Transverse colon (tissue), 3 donors: ENCODE measurements around the gene ENTPD7.
A peak's percentile ranks its signal among the peaks of the same experiment; 100 is the strongest.

Experiments
- CTCF ChIP-seq, 5 experiments: fragments of 200-600 bp in 3 of 5; fragments of 450-650 bp in 2 of 5; sonication (generic) in 3 of 5; IDR thresholded peaks; 1 replicate in 2 of 5; 2 replicates in 3 of 5; pipeline ENCODE4 v1.5.1; 2016 to 2017; ENCODE audit warnings: antibody characterized with exemption in 5 of 5, inconsistent platforms in 3 of 5, mild to moderate bottlenecking in 2 of 5, moderate library complexity in 1 of 5
- EP300 ChIP-seq: sonication (generic); formaldehyde crosslinking; IDR thresholded peaks from one replicate; pipeline ENCODE4 v1.6.1; 2017; ENCODE audit warnings: antibody characterized with exemption, low read depth
- POLR2A ChIP-seq: fragments of 450-650 bp; IDR thresholded peaks from one replicate; pipeline ENCODE4 v1.6.1; 2016; ENCODE audit warnings: antibody characterized with exemption, mild to moderate bottlenecking, moderate library complexity

- TF ChIP-seq EP300 (no peak), CTCF (IDR thresholded peaks at IDR 0.05) (peak; percentile 48 to 74 (median 60)), POLR2A (peak; percentile 79)
Measured at GRCh38 chr10:99732033-99732842, 72.9 kb downstream of the ENTPD7 start, which contains the start of the genes COX15 and CUTC.
